ENCODE results near the gene NFX1.

GRCh38 chr9:33403941-33404787 lies 113.8 kb downstream of the NFX1 start:
- TF ChIP-seq POLR2AphosphoS5 (IDR thresholded peaks at IDR 0.05; ENCODE audit: borderline replicate concordance, low read depth, low read length), result no peak
- no peak for TF ChIP-seq EZH2 (IDR thresholded peaks at IDR 0.05)
